ENCODE results near the gene TLR3. TPM values are rescaled to one million over a fixed set of nuclear protein-coding genes. Genes with fewer than 3 reads are reported as not detected.
"Not testable (repeated sequence)": the region's sequence is repeated elsewhere in the genome, so short reads cannot be mapped to it uniquely, and the experiment has no call there.

TLR3 gene
- total RNA-seq, 1 experiment from 2014 or later = not detected

DNA sequence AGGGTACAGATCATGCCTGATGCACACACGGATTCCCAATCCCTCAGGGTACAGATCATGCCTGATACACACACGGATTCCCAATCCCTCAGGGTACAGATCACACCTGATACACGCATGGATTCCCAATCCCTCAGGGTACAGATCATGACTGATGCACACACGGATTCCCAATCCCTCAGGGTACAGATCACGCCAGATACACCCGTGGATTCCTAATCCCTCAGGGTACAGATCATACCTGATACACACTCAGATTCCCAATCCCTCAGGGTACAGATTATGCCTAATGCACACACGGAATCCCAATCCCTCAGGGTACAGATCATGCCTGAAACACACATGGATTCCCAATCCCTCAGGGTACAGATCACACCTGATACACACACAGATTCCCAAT is 34.3 kb upstream of the TLR3 start:
- not testable (repeated sequence) for H3K27me3 ChIP-seq, H3K4me3 ChIP-seq

DNA sequence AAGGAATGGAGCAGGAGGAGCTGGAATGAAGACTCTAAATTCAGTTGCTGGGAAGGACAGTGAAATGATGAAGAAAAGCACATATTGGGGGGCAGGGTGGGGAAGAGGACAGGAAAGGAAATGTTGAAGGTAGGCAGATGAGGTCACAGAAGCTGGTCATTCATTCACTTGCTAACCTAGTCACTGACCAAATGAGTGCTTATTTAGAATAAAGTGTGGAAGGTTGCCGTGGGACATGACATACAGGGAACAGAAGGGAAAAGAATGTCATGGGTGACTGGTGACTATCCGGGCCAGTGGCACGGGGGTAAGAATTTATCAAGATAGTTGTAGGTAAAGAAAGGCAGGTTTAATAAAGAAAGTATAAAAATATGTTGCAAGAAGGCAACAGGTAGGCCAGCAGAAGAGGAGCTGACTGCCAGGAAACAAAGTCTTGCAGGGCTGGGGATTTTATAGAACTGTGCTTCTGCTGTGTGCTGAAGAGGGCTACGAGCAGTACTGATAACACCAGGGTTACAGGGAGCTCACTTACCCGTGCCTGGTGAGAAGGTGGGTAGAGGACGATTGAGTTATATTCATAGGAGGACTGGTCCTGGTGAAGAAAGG is 31.9 kb upstream of the TLR3 start:
- H3K4me1 ChIP-seq = no peaks in the 10 kb centered on the region
- no peaks in the 10 kb centered on the region for H3K36me3 ChIP-seq
- no peak overlapping the region for H3K27ac ChIP-seq
- no peak for DNase-seq
- no peaks in the 10 kb centered on the region for H3K9me3 ChIP-seq (replicated peaks)
- H3K4me3 ChIP-seq = no peak overlapping the region
- H3K27me3 ChIP-seq = no peaks in the 10 kb centered on the region

More for the DNA sequence above, 34.3 kb upstream of the TLR3 start:
- H3K36me3 ChIP-seq; H3K9me3 ChIP-seq (replicated peaks); H3K4me1 ChIP-seq; H3K27ac ChIP-seq; DNase-seq: not testable (repeated sequence)

DNA sequence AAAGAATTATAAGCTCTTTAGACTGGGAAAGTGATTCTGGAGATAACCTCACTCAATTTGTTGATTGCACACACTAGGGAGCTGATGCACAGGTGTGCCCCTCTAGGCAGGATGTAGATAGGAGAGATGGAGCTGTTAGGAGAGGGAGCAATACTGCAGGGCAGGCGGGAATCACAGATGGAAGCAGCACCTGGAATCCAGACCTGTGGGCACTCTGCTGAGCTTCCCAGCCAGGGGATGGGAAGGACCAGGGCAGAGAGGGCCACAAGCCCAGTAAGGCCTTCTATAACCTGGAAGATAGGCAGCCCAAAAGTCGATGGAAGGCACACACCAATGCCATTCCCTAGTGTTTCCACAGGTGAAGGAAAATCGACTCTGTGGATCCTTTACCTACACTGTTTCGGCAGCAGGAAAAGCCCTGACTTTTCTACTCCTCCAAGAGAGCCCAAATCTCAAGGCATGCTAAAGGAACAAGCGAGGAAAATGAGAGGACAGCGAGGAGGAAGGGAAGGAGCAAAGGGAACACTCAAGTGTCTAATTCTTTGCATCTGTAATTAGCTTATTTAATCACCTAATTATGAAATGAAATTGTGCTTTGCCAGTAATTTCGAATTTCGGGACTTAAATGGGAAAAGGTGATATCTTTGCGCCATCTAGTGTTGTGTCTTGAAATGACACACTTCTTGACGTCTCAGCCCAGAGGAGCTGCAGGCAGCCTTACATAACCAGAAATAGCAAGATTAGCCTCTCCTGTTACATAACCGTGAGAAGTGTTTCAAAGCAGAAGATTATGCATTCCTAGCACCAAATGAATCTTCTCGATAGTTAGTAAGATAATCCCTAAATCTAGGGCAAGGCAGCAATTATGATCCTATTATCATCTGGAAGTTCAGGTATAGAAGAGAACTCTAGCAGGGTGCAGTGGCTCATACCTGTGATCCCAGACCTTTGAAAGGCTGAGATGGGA is 31.0 kb upstream of the TLR3 start:
- peak; percentile 7 to 71 for DNase-seq
- H3K27me3 ChIP-seq = no peaks in the 10 kb centered on the region
- no peaks in the 10 kb centered on the region for H3K36me3 ChIP-seq

DNA sequence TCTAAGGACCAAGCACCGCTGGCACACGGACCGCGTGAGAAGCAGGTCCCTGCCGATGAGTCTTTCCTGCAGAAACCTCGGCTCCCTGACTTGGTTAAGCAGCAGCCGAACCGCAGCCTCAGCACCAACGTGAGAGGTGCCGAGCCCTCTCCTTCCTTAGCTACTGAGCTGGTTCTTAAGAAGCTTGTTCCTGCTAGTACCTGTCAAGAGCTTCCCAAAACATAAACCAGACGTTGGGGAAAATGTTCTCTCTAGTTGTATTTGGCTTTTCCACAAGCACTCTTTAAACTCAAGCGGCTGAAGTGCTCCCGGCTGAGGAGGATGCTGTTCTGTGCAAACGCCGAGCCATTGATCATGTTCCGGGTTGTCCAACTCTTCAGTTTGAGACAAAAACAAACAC is 29.3 kb upstream of the TLR3 start:
- DNase-seq = no peak
- H3K9me3 ChIP-seq (replicated peaks) = no peaks in the 10 kb centered on the region
- H3K4me3 ChIP-seq = no peak overlapping the region
- H3K36me3 ChIP-seq = no peaks in the 10 kb centered on the region
- H3K4me1 ChIP-seq = no peaks in the 10 kb centered on the region
- H3K27ac ChIP-seq = no peak overlapping the region
- H3K27me3 ChIP-seq = no peaks in the 10 kb centered on the region

More for the DNA sequence above, 31.0 kb upstream of the TLR3 start:
- Histone ChIP-seq H3K27ac (no peak overlapping the region), H3K4me1 (no peaks in the 10 kb centered on the region), H3K9me3 (replicated peaks) (no peaks in the 10 kb centered on the region), H3K4me3 (no peak overlapping the region)

DNA sequence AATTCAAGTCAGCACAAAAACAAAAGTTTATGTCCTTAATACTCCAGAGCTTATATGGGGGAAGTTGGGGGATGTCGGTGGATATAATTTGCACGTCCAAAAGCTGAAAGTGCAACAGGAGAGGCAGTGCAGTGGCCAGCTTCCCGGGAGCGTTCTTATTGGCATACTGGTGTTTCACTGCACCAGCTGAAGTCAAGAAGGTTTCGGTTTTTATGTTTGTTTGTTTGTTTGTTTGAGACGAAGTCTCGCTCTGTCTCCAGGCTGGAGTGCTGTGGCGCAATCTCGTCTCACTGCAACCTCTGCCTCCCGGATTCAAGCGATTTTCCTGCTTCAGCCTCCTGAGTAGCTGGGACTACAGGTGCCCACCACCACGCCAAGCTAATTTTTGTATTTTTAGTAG is 28.6 kb upstream of the TLR3 start:
- Histone ChIP-seq H3K36me3 (no peaks in the 10 kb centered on the region), H3K4me3 (no peak overlapping the region), H3K27me3 (no peaks in the 10 kb centered on the region), H3K4me1 (no peaks in the 10 kb centered on the region), H3K27ac (no peak overlapping the region), H3K9me3 (replicated peaks) (no peaks in the 10 kb centered on the region)
- DNase-seq = no peak

DNA sequence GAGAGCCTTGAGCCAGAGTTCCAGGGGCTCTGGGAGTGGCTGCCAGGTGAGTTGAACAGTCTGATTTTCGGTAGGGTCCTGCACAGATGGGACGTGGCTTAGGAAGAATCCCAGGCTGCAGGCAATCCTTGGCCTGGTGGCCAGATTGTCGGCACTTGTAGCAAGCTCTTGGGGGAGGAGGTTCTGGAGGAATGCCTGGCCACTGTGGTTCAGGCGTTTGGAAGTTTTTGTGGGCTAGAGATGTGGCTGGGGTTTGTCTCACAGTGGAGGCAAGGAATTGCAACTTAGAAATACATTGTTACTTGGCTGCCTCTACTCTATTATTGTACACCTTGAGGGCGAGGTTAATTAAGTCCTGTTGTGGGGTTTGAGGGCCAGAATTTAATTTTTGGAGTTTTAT is 21.5 kb upstream of the TLR3 start:
- H3K4me1 ChIP-seq; DNase-seq; H3K4me3 ChIP-seq; H3K27ac ChIP-seq; H3K27me3 ChIP-seq; H3K36me3 ChIP-seq; H3K9me3 ChIP-seq (replicated peaks): not testable (repeated sequence)

DNA sequence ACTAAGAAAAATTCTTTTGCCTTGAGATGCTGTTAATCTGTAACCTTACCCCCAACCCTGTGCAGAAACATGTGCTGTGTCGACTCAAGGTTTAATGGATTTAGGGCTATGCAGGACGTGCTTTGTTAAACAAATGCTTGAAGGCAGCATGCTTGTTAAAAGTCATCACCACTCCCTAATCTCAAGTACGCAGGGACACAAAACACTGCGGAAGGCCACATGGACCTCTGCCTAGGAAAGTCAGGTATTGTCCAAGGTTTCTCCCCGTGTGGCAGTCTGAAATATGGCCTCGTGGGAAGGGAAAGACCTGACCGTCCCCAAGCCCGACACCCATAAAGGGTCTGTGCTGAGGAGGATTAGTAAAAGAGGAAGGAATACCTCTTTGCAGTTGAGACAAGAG is 18.8 kb upstream of the TLR3 start:
- H3K27me3 ChIP-seq; H3K4me1 ChIP-seq; H3K27ac ChIP-seq; H3K4me3 ChIP-seq; H3K9me3 ChIP-seq (replicated peaks); H3K36me3 ChIP-seq; DNase-seq: not testable (repeated sequence)

DNA sequence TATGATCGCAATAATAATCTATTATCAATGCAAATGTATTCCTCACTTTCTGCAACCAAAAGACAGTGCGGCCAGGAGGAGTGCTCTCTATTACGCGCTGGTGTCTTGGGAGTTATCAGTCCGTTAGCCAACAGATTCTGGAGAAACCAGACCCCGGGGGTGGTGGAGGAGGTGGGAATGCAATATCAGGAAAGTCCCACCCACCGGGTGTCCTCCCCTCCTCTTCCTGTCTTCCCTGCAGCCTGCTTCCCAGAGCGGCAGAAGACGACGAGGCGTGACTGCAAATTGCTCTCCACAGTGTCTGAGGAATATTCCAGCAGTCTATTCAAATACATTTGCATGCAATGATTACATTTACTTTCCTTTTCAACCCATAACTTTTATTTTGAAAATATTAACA is 17.9 kb upstream of the TLR3 start:
- Histone ChIP-seq H3K27me3 (no peaks in the 10 kb centered on the region), H3K36me3 (no peaks in the 10 kb centered on the region), H3K4me1 (no peaks in the 10 kb centered on the region), H3K27ac (no peak overlapping the region), H3K4me3 (no peak overlapping the region), H3K9me3 (replicated peaks) (no peaks in the 10 kb centered on the region)
- DNase-seq = no peak

DNA sequence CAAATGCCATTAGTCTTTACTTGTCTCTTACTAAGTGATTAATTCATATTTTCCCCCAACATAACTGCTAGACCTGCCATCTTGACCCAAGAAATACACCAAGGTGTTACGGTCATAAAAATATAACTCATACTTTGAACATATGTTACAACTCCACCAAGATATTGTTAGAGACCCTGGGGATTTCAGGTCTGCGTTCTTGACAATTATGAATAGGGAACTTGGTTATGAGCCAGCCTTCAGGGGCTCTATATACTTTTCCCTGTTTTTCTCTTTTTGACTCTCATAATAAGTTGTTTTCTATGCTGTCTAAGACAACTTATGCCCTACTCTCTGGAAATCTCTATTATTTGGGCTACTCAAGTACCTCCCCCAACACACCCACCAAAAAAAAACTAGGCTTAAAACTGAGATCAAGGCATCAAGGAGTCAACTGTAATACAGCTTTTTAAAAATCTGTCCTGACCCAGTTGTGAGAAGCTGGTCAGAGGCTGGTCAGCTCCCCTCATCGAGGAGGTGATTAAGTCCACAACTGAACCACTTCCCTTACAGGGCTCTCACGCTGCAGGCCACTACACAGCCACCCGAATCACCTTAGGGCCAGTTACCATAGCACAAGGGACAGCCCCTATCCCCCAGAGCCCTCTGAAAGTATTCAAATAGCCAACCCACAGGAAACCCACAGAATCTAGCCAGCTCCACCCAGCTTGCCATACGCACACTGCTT is 10.5 kb upstream of the TLR3 start:
- H3K27ac ChIP-seq = no peak overlapping the region
- no peaks in the 10 kb centered on the region for H3K27me3 ChIP-seq
- no peak for DNase-seq
- no peaks in the 10 kb centered on the region for H3K36me3 ChIP-seq
- no peak overlapping the region for H3K4me3 ChIP-seq
- H3K9me3 ChIP-seq (replicated peaks) = no peaks in the 10 kb centered on the region
- no peaks in the 10 kb centered on the region for H3K4me1 ChIP-seq

DNA sequence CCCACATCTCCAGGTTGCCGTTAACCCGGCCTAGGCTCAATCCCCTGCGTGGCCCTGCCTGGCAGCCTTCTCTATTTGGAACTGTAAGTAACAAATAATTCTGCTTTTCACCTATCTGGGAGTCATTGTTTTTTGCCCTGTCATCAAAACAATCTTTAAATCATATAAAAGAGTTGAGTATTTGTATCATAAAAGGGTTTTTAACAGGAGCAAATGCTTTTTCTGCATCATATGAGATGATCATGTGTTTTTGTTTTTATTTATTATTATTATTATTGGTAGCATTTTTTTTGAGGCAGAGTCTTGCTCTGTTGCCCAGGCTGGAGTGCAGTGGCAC is 10.0 kb upstream of the TLR3 start:
- no peaks in the 10 kb centered on the region for H3K36me3 ChIP-seq
- no peaks in the 10 kb centered on the region for H3K27me3 ChIP-seq
- H3K9me3 ChIP-seq (replicated peaks) = no peaks in the 10 kb centered on the region
- no peak for DNase-seq
- H3K4me1 ChIP-seq = no peaks in the 10 kb centered on the region
- no peak overlapping the region for H3K27ac ChIP-seq
- no peak overlapping the region for H3K4me3 ChIP-seq

DNA sequence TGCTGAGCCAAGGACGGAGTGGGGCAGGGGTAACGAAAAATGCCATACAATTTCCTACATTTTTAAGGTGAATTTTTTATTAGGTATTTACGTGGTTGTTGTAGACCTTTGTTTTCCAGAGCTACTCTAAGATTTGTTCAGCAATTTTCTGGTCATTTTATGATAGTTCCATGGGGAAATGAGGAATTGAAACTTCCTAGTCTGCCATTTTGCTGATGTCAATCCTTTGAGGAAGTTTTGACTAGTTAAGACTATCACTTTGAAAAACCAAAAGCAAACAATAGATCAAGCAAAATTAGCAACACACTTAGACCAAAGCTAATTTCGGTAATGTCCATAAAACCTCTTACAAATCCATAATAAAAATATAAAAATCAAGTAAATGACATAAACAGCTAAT is 7.0 kb upstream of the TLR3 start:
- no peaks in the 10 kb centered on the region for H3K27me3 ChIP-seq
- H3K36me3 ChIP-seq = no peaks in the 10 kb centered on the region
- H3K4me3 ChIP-seq = no peak overlapping the region
- DNase-seq = no peak
- no peaks in the 10 kb centered on the region for H3K4me1 ChIP-seq
- no peaks in the 10 kb centered on the region for H3K9me3 ChIP-seq (replicated peaks)
- H3K27ac ChIP-seq = no peak overlapping the region

DNA sequence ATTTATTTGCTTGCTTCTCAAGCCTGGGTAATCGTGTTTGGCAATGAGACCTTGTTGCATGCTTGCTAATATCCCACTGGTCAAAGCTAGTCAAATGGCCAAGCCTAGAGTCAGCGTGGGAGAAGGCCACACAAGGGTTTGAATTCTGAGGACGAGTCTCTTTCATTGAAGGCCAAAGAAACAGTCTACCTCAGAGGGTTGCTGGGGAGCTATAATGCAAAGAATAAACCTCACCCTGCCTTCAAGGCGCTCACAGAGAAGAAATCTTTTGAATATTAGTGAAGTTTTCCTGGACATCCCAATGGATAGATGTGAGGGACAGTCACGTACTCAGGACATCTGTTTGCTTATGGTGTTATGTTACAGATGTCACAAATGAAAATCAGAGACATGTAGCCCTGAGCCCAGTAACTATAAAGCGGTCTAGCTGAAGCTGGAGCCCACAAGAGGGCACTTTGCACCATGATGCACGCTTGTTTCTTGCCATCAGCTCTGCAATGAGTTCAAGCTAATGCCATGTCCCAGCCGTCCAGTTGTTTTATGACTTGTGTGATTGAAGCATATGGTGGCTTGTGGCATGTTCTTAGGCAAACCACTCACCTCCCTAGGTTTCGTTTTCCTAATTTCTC is 1.1 kb upstream of the TLR3 start:
- no peaks in the 10 kb centered on the region for H3K27me3 ChIP-seq
- H3K27ac ChIP-seq = no peak overlapping the region
- no peaks in the 10 kb centered on the region for H3K4me1 ChIP-seq
- peak; percentile 27 to 66 for DNase-seq
- no peaks in the 10 kb centered on the region for H3K9me3 ChIP-seq (replicated peaks)
- H3K36me3 ChIP-seq = no peaks in the 10 kb centered on the region
- peak overlapping the region; percentile 47 for H3K4me3 ChIP-seq

DNA sequence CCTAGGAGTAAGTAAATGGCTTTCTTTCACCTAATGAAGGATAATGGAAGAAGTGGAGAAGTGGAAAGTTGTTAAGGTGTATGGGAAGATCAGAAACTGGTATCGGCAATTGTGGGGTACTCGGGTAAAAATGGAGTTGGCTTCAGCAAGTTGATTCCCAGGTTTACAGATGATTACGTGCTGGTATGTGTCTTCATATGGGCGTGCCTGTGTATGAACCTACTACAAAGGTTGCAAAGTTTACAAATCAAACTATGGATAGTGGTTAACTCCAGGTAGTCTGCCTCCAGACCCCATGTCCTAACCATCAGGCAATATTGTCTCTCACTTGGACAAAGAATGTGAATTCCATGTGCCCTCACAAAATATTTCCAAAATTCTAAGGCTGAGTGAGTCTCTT is 773 bp downstream of the TLR3 start:
- H3K4me3 ChIP-seq = no peak overlapping the region
- H3K36me3 ChIP-seq = no peaks in the 10 kb centered on the region
- no peaks in the 10 kb centered on the region for H3K27me3 ChIP-seq
- H3K4me1 ChIP-seq = no peaks in the 10 kb centered on the region
- H3K9me3 ChIP-seq (replicated peaks) = no peaks in the 10 kb centered on the region
- DNase-seq = no peak
- no peak overlapping the region for H3K27ac ChIP-seq

DNA sequence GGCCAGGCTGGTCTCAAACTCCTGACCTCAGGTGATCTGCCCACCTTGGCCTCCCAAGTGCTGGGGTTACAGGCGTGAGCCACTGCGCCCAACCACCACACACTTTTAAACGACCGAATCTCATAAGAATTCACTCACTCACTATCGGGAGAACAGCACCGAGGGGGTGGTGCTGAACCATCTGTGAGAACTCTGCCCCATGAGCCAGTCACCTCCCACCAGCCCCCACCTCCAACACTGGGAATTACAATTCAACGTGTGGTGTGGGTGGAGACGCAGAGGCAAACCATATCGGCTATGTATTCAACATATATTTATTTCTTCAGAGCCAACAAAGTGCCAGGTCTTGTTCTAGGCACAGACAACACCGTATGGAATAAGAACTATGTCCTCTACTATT is 3.6 kb downstream of the TLR3 start:
- Histone ChIP-seq H3K4me1 (no peaks in the 10 kb centered on the region), H3K9me3 (replicated peaks) (no peaks in the 10 kb centered on the region), H3K27ac (no peak overlapping the region), H3K27me3 (no peaks in the 10 kb centered on the region), H3K36me3 (no peaks in the 10 kb centered on the region), H3K4me3 (no peak overlapping the region)
- DNase-seq = no peak

DNA sequence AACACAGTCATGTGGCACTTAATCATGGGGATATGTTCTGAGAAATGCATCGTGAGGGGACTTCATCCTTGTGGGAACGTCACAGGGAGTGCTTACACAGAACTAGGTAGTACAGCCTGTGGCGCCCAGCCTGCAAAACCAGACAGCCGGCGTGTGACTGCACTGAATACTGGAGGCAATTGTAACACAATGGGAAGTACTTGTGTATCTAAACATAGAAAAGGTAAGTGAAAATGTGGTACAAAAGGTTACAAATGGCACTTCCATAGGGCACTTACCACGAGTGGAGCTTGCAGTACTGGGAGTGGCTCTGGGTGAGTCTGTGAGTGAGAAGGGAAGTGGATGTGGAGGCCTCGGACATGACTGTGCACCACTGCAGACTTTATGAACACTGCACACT is 5.2 kb downstream of the TLR3 start:
- no peak overlapping the region for H3K27ac ChIP-seq
- H3K36me3 ChIP-seq = no peaks in the 10 kb centered on the region
- no peaks in the 10 kb centered on the region for H3K27me3 ChIP-seq
- DNase-seq = no peak
- H3K4me3 ChIP-seq = no peak overlapping the region
- no peaks in the 10 kb centered on the region for H3K4me1 ChIP-seq
- H3K9me3 ChIP-seq (replicated peaks) = no peaks in the 10 kb centered on the region

Data from SJCRH30 (cell line).